CD4-positive, alpha-beta T cell treated with Interleukin-15 for 1 hour (primary cell): ENCODE measurements around the gene MYH13.

ENCODE experiments used
- DNase-seq: peaks from one replicate; pipeline ENCODE4 v3.0.0-alpha.2; 2020

MYH13 gene

DNA sequence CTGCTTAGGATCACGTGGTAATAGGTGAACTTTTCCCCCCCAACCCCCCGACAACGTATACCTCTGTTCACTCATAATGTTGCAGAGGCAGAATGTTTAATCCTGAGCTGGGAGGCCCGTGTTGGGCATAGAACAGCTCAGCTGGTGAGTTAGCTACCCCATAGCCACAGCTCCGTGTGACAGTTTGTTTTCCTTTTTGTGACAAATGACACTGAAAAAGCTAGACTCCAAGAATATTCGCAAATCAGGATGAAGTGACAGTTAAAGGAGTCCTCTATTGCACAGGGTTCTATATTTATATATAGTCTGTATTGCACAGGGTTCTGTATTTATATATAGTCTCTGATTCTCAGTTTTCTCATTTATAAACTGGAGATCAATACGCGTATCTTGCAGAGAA lies 33.8 kb downstream of the MYH13 start:
- DNase-seq: no peak

DNA sequence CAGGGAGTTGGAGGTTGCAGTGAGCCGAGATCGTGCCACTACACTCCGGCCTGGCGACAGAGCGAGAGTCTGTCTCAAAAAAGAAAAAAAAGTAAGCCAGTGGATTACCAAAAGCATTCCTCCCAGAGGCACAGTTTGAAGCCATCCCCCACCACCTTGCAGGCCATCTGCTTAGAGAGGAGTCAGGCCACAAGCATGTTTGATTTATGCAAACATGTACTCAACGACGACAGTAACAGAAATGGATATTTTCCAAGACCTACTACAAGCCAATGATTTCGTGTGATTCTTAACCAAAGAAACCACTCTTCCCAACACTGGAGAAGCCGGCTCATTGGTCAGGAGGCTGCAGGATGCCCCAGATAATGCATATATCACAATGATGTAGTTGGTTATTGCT lies 34.8 kb downstream of the MYH13 start:
- DNase-seq: no peak

DNA sequence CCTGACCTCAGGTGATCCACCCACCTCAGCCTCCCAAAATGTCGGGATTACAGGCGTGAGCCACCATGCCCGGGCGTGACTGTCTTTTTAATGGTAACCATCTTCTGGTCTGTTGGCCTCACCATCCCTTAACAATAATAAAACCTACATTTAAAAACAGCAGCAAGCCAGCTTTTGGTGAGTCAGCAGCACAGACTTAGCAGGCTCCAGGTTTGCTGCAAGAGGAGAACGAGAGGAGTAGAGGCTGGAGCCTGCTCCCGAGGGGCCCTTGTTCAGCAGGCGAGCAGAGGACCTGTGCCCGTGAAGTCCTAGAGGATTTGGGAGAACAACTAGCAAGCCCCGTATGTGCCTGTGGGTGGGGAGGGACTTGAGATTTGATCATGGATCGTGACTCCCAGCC lies 35.7 kb downstream of the MYH13 start:
- DNase-seq: no peak

DNA sequence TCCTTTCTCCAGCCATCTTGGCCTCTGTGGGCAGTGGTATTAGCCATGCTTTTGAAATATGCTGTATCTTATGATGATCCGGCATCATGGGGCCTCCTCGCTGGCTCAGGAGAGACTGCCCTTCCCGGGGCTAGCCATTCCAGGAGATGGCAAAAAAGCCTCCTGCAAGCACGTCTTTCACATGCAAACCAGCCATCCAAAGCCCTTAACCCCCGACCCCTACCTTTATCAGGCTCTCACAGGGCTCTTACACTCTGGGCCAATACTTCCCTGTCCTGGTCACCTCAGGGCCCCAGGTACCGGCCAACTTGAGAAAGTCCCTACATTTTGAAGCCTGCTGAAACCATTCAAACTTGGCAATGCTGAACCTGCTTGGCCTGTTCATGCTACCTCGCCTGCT lies 36.4 kb downstream of the MYH13 start:
- DNase-seq: no peak

DNA sequence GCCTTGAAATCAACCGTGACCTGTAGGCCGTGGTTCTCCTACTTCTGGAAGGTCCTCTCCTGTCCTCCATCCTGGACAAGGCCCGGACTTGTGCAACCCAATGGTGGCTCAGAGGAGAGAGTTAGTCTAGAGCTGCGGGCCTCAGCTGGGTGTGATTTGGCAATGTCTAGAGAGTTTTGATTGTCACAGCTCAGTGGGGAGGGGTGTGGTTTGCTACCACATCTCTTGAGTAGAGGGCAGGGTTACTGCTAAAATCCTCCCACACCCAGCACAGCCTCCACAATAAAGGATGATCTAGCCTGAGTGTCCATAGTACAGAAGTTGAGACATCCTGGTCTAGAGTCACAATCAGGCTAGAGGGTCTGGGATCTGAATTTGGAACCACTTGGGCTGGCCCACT lies 40.3 kb downstream of the MYH13 start:
- no peak for DNase-seq

DNA sequence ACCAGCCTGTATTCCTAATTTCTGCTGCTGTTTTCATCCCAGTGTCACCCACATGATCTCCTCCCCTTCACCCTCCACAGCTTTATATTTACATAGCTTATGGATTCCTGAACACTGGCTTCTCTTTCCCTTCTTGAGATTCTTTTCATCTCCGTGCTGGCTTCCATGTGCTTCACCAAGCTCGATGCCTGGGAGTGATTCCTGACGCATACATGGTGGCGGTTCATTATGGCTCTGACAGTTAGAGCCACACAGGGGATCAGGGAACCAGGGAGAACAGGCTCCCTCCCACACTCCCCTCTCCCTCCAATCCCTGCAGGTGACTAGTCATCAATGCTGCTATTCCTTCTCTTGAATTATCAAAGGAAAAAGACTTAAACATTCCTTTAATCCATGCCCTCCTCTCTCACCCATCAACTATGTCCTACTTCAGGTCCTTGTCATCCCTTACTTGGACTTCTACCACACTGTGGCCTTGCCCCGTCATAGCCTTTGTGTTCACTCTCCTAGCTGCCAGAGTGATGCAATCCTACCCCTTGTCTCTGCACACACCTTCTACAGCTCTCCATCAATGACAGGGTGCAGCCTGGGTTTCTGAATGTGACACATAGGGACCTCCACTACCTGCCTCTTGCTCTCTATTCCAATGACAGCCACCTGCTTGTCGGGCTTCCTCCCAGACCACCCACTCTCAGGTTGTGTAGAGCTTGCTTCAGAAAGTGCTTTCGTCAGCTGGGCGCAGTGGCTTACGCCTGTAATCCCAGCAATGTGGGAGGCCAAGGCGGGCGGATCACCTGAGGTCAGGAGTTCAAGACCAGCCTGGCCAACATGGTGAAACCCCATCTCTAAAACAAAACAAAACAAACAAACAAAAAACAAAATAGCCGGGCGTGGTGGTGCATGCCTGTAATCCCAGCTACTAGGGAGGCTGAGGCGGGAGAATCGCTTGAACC lies 43.6 kb downstream of the MYH13 start:
- no peak for DNase-seq

DNA sequence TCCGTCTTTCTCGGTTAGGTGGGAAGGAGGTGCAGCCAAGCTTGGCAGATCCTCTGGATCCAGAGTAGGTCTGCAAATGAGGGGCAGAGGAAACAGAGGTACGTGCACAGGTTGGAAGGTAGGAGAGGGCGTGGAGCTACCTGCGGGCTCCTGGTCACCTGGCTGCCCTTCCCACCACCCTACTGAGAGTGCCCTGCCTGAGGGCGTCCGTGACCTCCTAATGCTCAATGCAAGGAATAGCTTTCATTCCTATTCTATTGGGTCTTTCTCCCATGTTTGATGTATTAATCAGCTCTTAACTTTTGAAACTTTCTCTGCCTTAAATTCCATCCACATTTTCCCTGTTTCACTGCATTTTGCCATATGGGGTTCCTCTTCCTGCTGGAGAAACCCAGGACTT lies 44.6 kb downstream of the MYH13 start:
- no peak for DNase-seq

DNA sequence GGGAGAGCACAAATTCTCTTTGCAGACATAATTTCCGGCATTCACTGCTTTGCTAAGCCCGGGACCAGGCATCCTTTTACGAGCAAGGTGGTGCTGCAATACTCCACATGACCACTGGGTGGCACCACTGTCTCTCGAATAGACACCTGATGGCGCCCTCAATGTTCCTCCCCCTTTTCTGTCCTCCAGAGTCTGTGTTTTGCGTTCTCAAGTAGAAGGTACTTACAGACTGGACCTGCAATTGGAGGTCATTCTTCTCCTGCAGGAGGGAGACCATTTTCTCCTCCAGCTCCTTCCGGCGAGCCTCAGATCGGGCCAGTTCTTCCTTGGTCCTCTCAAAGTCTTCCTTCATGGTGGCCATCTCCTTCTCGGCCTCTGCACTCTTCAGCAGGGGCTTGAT lies 45.2 kb downstream of the MYH13 start:
- peak; percentile 45 for DNase-seq

DNA sequence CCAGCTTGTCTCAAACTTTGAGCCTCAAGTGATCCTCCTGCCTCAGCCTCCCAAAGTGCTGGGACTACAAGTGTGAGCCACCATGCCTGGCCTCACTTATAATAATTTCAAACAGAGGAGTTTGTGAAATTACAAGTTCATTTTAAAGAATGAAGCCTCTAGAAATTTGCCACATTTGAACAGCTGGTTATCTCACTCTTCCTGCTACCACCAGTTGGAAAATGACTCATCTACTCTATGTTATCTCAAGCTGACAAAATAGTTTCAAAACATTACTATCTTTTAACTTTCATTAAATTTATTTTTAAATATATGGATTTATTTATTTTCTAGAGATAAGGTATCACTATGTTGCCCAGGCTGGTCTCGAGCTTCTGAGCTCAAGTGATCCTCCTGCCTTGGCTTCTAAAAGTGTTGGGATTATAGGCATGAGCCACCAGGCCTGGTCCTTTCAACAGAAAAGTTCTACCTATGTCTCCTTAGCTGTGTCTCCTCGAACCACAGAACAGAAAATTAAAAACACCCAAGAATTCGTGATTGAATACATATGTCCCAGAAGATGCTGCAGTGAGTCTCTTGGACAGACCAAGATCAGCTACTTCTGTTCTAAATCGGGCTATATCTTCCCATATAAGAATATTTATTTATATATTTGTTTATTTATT lies 47.6 kb downstream of the MYH13 start:
- no peak for DNase-seq

DNA sequence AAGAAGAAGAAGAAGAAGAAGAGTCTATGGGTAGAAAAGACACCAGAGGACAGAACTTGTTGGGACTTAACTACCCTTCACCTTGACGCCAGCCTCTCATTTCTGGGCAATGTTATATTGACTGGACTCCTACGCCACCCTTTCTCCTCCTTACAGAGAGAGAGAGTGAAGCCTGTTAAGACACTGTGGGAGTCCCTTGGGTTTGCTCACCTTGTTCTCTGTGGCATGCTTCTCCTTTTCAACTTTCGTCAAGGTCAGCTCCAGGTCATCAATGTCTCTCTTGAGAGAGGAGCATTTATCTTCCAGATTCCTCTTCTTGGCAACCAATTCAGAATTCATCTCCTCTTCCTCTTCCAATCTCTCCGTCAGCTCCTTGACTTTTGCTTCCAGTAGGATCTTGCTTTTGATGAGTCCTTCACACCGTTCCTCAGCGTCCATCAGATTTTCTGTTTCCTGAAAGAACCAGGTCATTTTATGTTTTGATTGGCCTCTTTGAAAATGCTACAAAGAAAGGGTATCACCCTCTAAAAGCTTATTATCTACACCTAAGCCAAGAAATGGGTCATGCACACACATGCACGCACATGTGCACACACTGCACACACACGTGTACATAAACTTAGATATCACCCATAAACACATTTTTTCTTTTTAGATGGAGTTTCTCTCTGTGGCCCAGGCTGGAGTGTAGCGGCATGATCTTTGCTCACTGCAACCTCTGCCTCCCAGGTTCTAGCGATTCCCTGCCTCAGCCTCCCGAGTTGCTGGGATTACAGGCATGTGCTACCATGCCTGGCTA lies 48.8 kb downstream of the MYH13 start:
- no peak for DNase-seq

DNA sequence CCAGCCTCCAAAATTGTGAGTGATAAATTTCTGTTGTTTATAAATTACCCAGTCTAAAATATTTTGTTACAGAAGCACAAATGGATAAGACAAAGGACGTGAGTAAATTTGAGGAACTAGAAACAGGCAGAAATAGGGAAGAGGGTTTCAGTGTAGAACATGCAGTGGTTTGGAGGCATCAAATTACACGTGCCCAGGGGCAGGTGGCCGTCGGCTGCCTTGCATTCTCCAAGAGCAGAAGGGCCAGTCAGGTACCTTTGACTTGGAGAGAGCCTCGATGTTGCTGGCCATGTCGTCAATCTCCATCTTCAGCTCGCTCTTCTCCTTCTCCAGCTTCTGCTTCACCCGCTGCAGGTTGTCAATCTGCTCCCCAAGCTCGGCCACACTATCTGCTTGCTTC lies 54.3 kb downstream of the MYH13 start:
- no peak for DNase-seq

DNA sequence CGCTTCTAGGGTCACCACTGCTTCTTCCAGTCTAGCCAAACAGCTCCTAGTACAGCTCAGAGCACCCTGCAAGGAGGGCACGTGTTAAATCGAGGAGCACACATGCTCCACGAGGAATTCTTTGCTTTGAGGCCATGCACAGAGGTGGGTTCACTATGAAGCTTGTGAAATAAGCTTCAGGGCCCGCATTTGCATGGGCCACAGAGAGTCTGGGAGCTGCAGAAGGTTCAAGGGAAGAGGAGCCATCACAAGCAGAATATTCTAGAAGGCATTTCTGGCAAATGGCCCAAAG lies 55.3 kb downstream of the MYH13 start:
- no peak for DNase-seq

DNA sequence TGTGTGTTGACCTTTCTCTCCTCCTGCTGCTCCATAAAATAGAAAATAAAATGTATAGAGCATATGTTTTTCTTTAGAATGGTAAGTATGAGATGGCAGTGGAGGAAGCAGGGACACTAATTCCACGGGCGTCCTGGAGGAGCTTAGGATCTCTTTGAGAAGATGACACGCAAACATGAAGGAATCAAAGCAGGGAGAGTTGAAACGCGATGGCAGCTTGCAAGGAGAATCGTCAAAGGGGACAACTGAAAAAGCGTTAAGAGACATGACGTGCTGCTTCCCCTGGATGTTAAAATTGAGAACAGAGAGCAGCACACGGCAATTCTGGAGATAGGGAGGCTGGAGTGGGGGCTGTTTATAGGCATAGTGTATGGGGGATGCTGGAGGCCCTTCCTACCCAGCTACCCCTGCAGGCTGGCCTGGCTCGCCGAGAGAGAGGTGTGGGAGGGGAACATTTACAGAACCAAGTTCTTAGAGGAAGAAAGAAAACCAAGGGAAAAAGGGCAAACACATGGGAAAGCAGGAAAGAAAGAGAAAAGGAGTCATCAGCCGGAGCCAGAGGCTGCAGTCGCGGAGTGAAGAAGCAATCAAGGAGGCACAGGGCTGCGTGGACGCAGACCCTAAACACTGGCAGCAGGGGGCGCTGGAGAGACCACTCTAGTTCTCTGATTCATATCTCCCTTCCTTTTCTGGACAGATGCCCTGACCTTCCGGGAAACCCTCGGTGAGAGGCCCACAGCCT lies 55.8 kb downstream of the MYH13 start:
- DNase-seq: peak; percentile 41

DNA sequence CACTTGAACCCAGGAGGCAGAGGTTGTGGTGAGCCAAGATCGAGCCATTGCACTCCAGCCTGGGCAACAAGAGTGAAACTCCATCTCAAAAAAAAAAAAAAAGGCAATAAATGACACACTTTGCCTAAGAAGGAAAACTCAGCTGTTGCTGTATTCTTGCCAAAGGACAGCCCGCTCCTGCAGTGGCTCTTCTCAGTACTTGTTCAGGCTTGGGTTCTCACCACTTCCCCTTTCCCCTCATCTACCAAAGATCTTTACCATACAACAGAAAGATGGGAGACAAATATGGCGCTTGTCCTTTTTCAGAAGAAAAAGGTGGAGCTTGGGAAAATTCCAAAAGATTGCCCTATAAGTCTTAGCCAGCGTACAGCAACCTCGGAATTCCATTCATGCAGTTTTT lies 58.5 kb downstream of the MYH13 start:
- DNase-seq: no peak

DNA sequence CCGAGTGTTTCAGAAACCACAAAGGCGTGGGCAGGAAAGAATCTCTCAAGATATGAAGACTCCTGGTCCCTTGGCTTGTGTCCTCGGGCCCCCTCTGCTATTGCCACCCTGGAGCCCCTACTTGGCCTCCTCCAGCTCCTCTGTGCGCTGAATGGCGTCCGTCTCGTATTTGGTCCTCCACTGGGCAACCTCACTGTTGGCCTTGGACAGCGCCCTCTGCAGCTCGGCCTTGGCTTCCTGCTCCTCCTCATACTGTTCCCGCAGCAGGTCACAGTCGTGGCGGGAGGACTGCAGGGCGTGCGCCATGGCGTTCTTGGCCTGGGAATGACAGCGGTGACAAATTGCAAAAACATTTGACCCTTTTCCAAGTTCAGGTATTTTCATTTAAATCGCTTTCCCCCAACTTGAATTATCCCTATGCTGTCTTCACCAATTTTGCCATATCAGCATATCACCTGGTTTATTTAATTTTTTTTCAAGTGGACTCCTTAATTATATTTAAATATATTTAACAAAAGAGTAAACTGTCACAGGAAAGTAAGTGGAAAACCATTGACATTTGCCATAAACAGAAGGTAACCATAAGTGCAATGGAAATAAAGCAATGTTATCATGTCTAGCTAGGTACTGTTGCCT lies 59.7 kb downstream of the MYH13 start:
- no peak for DNase-seq

DNA sequence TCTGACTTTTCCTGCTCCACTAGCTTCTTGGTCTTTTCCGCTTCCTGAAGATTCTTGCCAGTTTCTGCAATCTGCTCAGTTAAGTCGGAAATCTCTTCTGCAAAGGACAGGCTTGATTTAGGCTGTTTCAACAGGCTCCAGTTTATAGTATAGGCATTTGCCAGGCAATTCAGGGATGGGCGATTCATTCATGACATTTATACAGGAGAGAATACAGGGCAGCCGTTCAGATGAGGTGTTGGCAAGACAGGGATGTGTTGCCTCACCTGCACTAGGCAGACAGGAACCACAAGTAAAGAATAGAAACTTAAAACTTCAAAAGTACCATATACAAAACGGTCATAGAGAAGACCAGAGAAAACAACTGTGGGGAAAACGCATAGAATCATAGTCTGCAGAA lies 61.7 kb downstream of the MYH13 start:
- no peak for DNase-seq

DNA sequence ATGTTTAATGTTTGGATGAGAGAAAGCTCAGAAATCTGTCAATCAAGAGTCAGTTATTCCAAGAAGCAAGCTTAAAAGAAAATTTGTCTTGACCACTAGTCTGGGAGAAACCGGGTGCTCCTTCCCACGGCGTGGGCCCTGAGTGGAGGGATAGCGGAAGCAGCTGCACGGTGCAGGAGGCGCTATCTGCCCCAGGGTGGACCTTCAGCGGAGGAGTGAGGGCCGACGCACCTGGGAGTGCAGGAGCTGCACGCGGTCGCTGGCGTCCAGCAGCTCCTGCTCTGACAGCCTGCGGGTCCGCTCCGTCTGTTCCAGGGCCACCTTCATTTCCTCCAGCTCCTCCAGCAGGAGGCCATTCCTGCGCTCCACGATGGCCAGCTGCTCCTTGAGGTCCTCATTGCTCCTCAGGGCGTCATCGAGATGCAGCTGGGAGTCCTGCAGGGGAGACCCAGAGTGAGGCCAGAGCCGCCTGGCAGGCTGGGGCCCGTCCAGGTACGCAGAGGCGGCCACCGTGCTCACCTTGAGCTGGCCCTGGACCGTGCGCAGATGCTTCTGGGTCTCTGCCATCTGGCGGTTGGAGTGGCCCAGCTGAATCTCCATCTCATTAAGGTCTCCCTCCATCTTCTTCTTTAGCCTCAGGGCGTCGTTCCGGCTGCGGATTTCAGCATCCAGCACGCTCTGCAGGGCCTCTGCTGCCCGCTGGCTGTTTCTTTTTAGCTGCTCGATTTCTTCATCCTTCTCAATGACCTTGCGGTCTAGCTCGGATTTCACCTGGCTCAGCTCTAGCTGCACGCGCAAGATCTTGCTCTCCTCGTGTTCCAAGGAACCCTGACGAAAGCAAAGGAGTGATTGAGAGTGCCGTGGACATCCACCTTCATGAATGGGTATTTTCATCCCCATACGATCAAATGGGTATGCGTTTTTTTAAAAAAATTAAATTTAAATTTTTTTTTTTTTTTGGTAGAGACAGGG lies 63.5 kb downstream of the MYH13 start:
- DNase-seq: no peak

DNA sequence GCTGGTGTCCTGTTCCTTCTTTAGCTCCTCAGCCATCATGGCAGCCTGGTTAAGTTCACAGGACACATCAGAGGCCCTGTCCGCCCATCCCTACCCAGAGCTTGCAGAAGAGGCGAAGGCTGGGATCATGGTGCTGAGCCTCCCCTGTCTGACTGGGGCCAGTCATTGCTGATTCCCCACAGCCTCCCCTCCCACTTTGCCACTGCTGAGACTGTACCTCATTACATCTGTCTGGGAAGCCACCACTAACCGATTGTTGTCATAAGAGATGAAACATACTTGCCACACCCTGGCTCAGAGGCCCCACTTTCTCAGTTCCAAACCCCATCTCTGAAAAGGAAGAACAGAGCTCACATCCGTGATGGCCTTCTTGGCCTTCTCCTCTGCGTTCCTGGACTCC lies 66.2 kb downstream of the MYH13 start:
- no peak for DNase-seq

DNA sequence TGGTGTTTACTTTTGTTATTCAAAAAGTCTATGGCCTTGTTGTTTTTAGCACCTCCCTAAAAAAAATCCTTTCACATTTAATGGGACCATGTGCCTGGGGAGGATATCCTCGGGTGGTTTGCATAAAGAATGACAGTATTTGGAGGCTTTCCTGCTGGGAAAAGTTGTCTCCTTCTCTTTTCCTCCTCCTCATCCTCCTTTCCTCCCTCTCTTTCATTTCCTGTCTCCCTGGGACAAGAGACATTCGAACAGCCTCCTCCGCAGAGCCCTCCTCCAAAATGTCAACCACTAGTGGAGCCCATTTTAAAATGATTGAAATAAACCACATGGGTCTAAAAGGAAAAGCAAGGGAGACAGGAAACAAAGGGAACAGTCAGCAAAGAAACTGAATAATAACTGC lies 67.4 kb downstream of the MYH13 start:
- DNase-seq: no peak

DNA sequence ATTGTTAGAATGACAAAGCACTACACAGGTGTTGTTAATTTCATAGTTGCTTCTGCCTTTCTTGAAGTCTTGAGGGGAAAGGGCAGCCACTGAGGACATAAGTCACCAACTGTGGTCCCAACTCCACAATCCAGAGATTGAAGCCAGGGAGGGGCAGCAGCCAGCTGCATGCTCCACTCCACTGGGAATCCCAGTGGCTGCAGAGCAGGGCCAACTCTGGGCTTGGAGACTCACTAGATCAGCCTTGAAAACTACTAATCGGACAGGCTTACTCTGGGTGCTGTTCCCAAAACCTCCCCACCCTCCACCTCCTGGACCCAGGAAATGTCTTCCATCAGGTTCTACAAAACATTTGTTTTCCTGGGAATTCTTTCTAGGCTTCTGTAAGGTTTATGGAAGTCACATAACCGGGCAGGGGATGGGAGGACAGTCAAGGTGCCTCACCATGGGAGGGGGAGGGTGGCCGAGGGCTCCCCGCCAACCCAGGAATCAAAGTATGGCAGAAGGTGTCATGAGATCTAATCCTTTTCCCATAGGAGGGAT lies 68.0 kb downstream of the MYH13 start:
- DNase-seq: no peak

DNA sequence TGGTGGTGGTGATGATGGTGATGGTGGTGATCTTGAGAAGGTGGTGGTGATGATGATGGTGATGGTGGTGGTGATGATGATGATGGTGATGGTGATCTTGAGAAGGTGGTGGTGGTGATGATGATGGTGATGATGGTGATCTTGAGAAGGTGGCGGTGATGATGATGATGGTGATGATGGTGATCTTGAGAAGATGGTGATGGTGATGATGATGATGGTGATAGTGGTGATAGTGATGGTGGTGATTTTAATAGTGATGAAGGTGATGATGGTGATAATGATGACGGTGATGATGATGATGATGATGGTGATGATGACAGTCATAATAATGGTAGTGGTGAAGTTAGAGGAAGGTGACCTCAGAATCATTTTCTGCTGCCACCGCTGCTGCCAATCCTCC lies 75.1 kb downstream of the MYH13 start:
- DNase-seq: no peak
